B cell (primary cell): ENCODE data around the gene CA9. TPM values are rescaled to one million over a fixed set of nuclear protein-coding genes. Genes with fewer than 3 reads are reported as not detected.

Experiments used
- ATAC-seq: fragments of 200-7000 bp; cut with Tn5 transposase; one replicate; pipeline ENCODE4 v1.10.0; 2021; ENCODE audit warnings: low read depth, mild to moderate bottlenecking, moderate number of reproducible peaks, moderate library complexity
- CTCF ChIA-PET: fragments of 350-600 bp; sonication (Branson Sonifier 250); formaldehyde crosslinking; loops from one replicate; lab custom pipeline; 2021; ENCODE audit warnings: antibody characterized with exemption, inconsistent platforms; lab: Charles Lee
- POLR2A ChIA-PET: fragments of 350-600 bp; sonication (Branson Sonifier 250); formaldehyde crosslinking; loops from one replicate; lab custom pipeline; 2021; ENCODE audit warnings: antibody characterized with exemption; lab: Charles Lee
- DNase-seq: peaks from one replicate; pipeline ENCODE4 v3.0.0; 2013
- H2AFZ ChIP-seq: 2 replicates; pipeline ENCODE4 v1.6.1; 2012; ENCODE audit warnings: mild to moderate bottlenecking, low read depth, low read length; ENCODE audit not compliant: insufficient read depth, poor library complexity, severe bottlenecking
- H3K27ac ChIP-seq, 2 donors: 1 replicate in 1 of 2; 2 replicates in 1 of 2; pipeline ENCODE4 v1.5.1; 2012 to 2013; ENCODE audit warnings: low read length in 2 of 2, mild to moderate bottlenecking in 2 of 2, moderate library complexity in 1 of 2
- H3K27me3 ChIP-seq, 4 experiments: fragments of 200-600 bp in 1 of 4; sonication (generic) in 1 of 4; replicated peaks in 1 of 4; 1 replicate in 2 of 4; 2 replicates in 2 of 4; pipeline versions ENCODE4 v1.6.1 to v1.7.0; 2013 to 2016; ENCODE audit warnings: low read length in 3 of 4, mild to moderate bottlenecking in 2 of 4, mixed read lengths in 1 of 4, moderate library complexity in 1 of 4; ENCODE audit not compliant: insufficient read depth in 4 of 4, control insufficient read depth in 3 of 4; ENCODE audit errors: control extremely low read depth in 1 of 4
- H3K36me3 ChIP-seq, 2 experiments: replicated peaks in 1 of 2; 1 replicate in 1 of 2; 2 replicates in 1 of 2; pipeline versions ENCODE4 v1.6.1 to v1.7.1; 2013; ENCODE audit warnings: low read length in 1 of 2; ENCODE audit not compliant: insufficient read depth in 2 of 2, control insufficient read depth in 1 of 2; ENCODE audit errors: control extremely low read depth in 1 of 2, extremely low read depth in 1 of 2
- H3K4me1 ChIP-seq, 2 donors: fragments of 200-600 bp in 1 of 2; sonication (generic) in 1 of 2; 1 replicate in 1 of 2; 2 replicates in 1 of 2; pipeline versions ENCODE4 v1.5.1 to v1.6.1; 2013 to 2017; ENCODE audit warnings: low read length in 2 of 2; ENCODE audit not compliant: control insufficient read depth in 2 of 2, insufficient read depth in 2 of 2
- H3K4me2 ChIP-seq: replicated peaks from 2 replicates; pipeline ENCODE3; 2012; ENCODE audit warnings: mild to moderate bottlenecking, low read depth, low read length; ENCODE audit not compliant: poor library complexity, severe bottlenecking
- H3K4me3 ChIP-seq, 5 experiments: fragments of 200-600 bp in 1 of 5; sonication (generic) in 1 of 5; 1 replicate in 3 of 5; 2 replicates in 2 of 5; pipeline versions ENCODE4 v1.5.1 to v1.7.0; 2011 to 2016; ENCODE audit warnings: low read length in 4 of 5, mild to moderate bottlenecking in 4 of 5, low read depth in 2 of 5, control low read depth in 1 of 5, moderate library complexity in 1 of 5; ENCODE audit not compliant: insufficient read depth in 1 of 5; ENCODE audit errors: control extremely low read depth in 1 of 5, extremely low read depth in 1 of 5
- H3K79me2 ChIP-seq: fragments of 200-600 bp; sonication (generic); one replicate; pipeline ENCODE4 v1.6.0; 2016; ENCODE audit warnings: low read length; ENCODE audit not compliant: control insufficient read depth, insufficient read depth
- H3K9ac ChIP-seq: fragments of 200-600 bp; sonication (generic); 2 replicates; pipeline ENCODE4 v1.6.1; 2017; ENCODE audit warnings: mild to moderate bottlenecking, low read length, moderate library complexity
- H3K9me3 ChIP-seq, 3 donors: one replicate each; pipeline versions ENCODE4 v1.6.1 to v1.7.1; 2013; ENCODE audit warnings: low read length in 2 of 3; ENCODE audit not compliant: control insufficient read depth in 2 of 3, insufficient read depth in 1 of 3; ENCODE audit errors: control extremely low read depth in 1 of 3
- H4K20me1 ChIP-seq: 2 replicates; pipeline ENCODE4 v1.6.0; 2012; ENCODE audit warnings: mild to moderate bottlenecking, low read length; ENCODE audit not compliant: insufficient read depth, control insufficient read depth, poor library complexity, severe bottlenecking
- H3K27ac Mint-ChIP-seq: one replicate; pipeline ENCODE4 v1.8.0; 2021; ENCODE audit warnings: mixed read lengths
- H3K27me3 Mint-ChIP-seq: one replicate; pipeline ENCODE4 v1.8.0; 2021; ENCODE audit warnings: mixed read lengths
- H3K4me1 Mint-ChIP-seq: one replicate; pipeline ENCODE4 v1.8.0; 2021; ENCODE audit warnings: mixed read lengths
- H3K4me3 Mint-ChIP-seq: one replicate; pipeline ENCODE4 v1.8.0; 2021; ENCODE audit warnings: mixed read lengths
- H3K9me3 Mint-ChIP-seq: one replicate; pipeline ENCODE4 v1.8.0; 2022; ENCODE audit warnings: mixed read lengths; ENCODE audit not compliant: insufficient read depth
- CTCF ChIP-seq: fragments of 200-600 bp; IDR thresholded peaks from one replicate; pipeline ENCODE4 v1.8.0; 2022; ENCODE audit warnings: antibody characterized with exemption, mild to moderate bottlenecking
- EZH2 ChIP-seq: IDR thresholded peaks from 2 replicates; pipeline ENCODE4 v1.6.1; 2012; ENCODE audit warnings: borderline replicate concordance, low read depth, mild to moderate bottlenecking, moderate library complexity, low read length; ENCODE audit not compliant: insufficient read depth, poor library complexity, severe bottlenecking
- WGBS: methylation state at CpG from one replicate; pipeline ENCODE4 v1.1.5; 2013; ENCODE audit warnings: missing lambda C conversion rate; ENCODE audit not compliant: insufficient coverage; 5-methylcytosine and 5-hydroxymethylcytosine counted together
- intact Hi-C: fragments of 100-400 bp; cut with micrococcal nuclease; formaldehyde crosslinking; loops from one replicate; pipeline ENCODE4 v1.10.0; 2022
- polyA plus RNA-seq: library from polyadenylated mRNA; depleted of rRNA; stranded (reverse); fragments of >200 nt; gene quantifications from 2 replicates; pipeline ENCODE4 v1.2.3, GENCODE V29; 2012
- total RNA-seq, 2 donors: library from RNA; stranded (reverse); fragments of 120-200 nt in 1 of 2; gene quantifications; 1 replicate in 1 of 2; 2 replicates in 1 of 2; pipeline versions ENCODE4 v1.2.3 to v1.2.4, GENCODE V29; 2013 to 2022

CA9 gene
- total and polyA plus RNA-seq, 2 donors (not counting 1 experiment from before 2014, with no cell fraction given) = not detected

- Histone ChIP-seq H3K79me2 (no peaks in the 10 kb centered on the region), H3K9ac (no peak overlapping the region), H4K20me1 (no peaks in the 10 kb centered on the region), H3K4me1 (peaks cover 18 to 23% of the 10 kb centered on the region in 2 donors), H3K9me3 (no peaks in the 10 kb centered on the region), H3K27me3 (no peaks in the 10 kb centered on the region), H3K4me2 (no peak overlapping the region), H3K4me3 (no peak overlapping the region), H2AFZ (no peak overlapping the region), H3K36me3 (no peaks in the 10 kb centered on the region), H3K27ac (no peak overlapping the region)
- H3K27me3 Mint-ChIP-seq = peaks cover 3% of the 10 kb centered on the region
- DNase-seq (no peak), ATAC-seq (no peak)
- intact Hi-C loops = no loop called here
- H3K4me3 Mint-ChIP-seq = no peak overlapping the region
- TF ChIP-seq EZH2 (no peak), CTCF (no peak)
- peaks cover 25% of the 10 kb centered on the region for H3K4me1 Mint-ChIP-seq
- H3K27ac Mint-ChIP-seq = no peak overlapping the region
- H3K9me3 Mint-ChIP-seq = no peaks in the 10 kb centered on the region
- POLR2A ChIA-PET = interaction anchor here (1.0 kb wide), 1 partner anchor 11 kb away, joined by 3 read pairs; no protein-coding TSS in a partner anchor
- WGBS = 86% methylated on average over 4 of the region's 6 CpGs
- CTCF ChIA-PET = interaction anchor here (0.6 to 1.4 kb wide), 8 partner anchors 9 to 172 kb away, joined by 3 to 7 read pairs (median 4); partner anchors contain the start of genes CCDC107 and RMRP
Observed at GRCh38 chr9:35669331-35670145, 4.2 kb upstream of the CA9 start.

- ChIA-PET CTCF (interaction anchor here (1.3 to 2.3 kb wide), 5 partner anchors 8 to 23 kb away, joined by 3 to 10 read pairs (median 4); partner anchors contain the start of genes ARHGEF39, CCDC107 and RMRP), POLR2A (no interaction called here)
- peaks cover 0 to 14% (median 3%) of the 10 kb centered on the region in 4 experiments for H3K27me3 ChIP-seq
- H3K4me3 Mint-ChIP-seq = no peak overlapping the region
- no peaks in the 10 kb centered on the region for H3K79me2 ChIP-seq
- H3K4me1 ChIP-seq = peaks cover 10 to 16% of the 10 kb centered on the region in 2 donors
- no peaks in the 10 kb centered on the region for H3K36me3 ChIP-seq
- peaks cover 9% of the 10 kb centered on the region for H3K27me3 Mint-ChIP-seq
- H3K4me3 ChIP-seq = no peak overlapping the region
- intact Hi-C loops = no loop called here
- WGBS = 91% methylated on average over 3 of the region's 3 CpGs
- H3K4me2 ChIP-seq = no peak overlapping the region
- H3K27ac Mint-ChIP-seq = no peak overlapping the region
- no peak overlapping the region for H3K9ac ChIP-seq
- H3K9me3 Mint-ChIP-seq = no peaks in the 10 kb centered on the region
- no peak for DNase-seq
- H3K27ac ChIP-seq = no peak overlapping the region
- peaks cover 17% of the 10 kb centered on the region for H3K4me1 Mint-ChIP-seq
- H4K20me1 ChIP-seq = no peaks in the 10 kb centered on the region
- no peak overlapping the region for H2AFZ ChIP-seq
- TF ChIP-seq EZH2 = no peak
- no peak for TF ChIP-seq CTCF
- ATAC-seq = no peak
- H3K9me3 ChIP-seq = peaks cover 0 to 4% (median 0%) of the 10 kb centered on the region in 3 donors
Observed at GRCh38 chr9:35674025-35674361, 265 bp downstream of the CA9 start.
